Breast epithelium (tissue), 4 donors: ENCODE data around the gene TRMT61B. TPM values are rescaled to one million over a fixed set of nuclear protein-coding genes. Genes with fewer than 3 reads are reported as not detected.

Source experiments
- DNase-seq, 2 donors: peaks; one replicate each; pipeline ENCODE4 v3.0.0-alpha.2; 2019; ENCODE audit warnings: low spot score in 2 of 2
- H3K27ac ChIP-seq, 2 donors: fragments of 200-600 bp; sonication (generic) in 1 of 2; one replicate each; pipeline ENCODE4 v1.5.1; 2016 to 2019; ENCODE audit warnings: mild to moderate bottlenecking in 1 of 2
- H3K27me3 ChIP-seq, 2 donors: fragments of 200-600 bp; sonication (generic) in 1 of 2; one replicate each; pipeline versions ENCODE4 v1.5.1 to v1.6.0; 2017 to 2019; ENCODE audit warnings: control low read depth in 1 of 2, mild to moderate bottlenecking in 1 of 2
- H3K36me3 ChIP-seq: fragments of 200-600 bp; one replicate; pipeline ENCODE4 v1.5.1; 2019
- H3K4me1 ChIP-seq, 2 donors: fragments of 200-600 bp; sonication (generic); one replicate each; pipeline ENCODE4 v1.5.1; 2016 to 2019; ENCODE audit warnings: control low read depth in 1 of 2
- H3K4me3 ChIP-seq, 3 donors: fragments of 200-600 bp; sonication (generic); 1 replicate in 2 of 3; 2 replicates in 1 of 3; pipeline ENCODE4 v1.5.1; 2016 to 2019; ENCODE audit warnings: mild to moderate bottlenecking in 3 of 3, moderate library complexity in 2 of 3
- H3K9me3 ChIP-seq, 2 donors: fragments of 200-600 bp; sonication (generic) in 1 of 2; one replicate each; pipeline ENCODE4 v1.5.1; 2016 to 2019; ENCODE audit warnings: control low read depth in 1 of 2
- POLR2A ChIP-seq: fragments of 450-650 bp; IDR thresholded peaks from one replicate; pipeline ENCODE4 v1.6.1; 2016; ENCODE audit warnings: antibody characterized with exemption, mild to moderate bottlenecking, moderate library complexity
- POLR2AphosphoS5 ChIP-seq, 3 donors: sonication (generic); formaldehyde crosslinking; IDR thresholded peaks; one replicate each; pipeline ENCODE4 v1.6.1; 2017; ENCODE audit warnings: antibody characterized with exemption in 3 of 3
- intact Hi-C: fragments of 100-400 bp; cut with DNase I; formaldehyde crosslinking; loops from one replicate; pipeline ENCODE4 v1.15.1; 2023; ENCODE audit warnings: low total_unique reads
- total RNA-seq, 3 donors: library from RNA; depleted of rRNA; stranded (reverse); fragments of >200 nt; gene quantifications; one replicate each; pipeline ENCODE4 v1.1.0, GENCODE V29; 2016
- TF ChIP-seq, protein P1 (sequence below), 3 donors: fragments of 450-650 bp; IDR thresholded peaks; one replicate each; pipeline ENCODE4 v1.5.1; 2016 to 2017; ENCODE audit warnings: antibody characterized with exemption in 3 of 3, mild to moderate bottlenecking in 3 of 3, moderate library complexity in 3 of 3

The TRMT61B gene
- total RNA-seq, 3 donors from 2014 or later = 8.5 to 18.1 (median 13.8) TPM

- DNase-seq = no peak
- Histone ChIP-seq H3K4me1 (peaks cover 0 to 9% of the 10 kb centered on the region in 2 donors), H3K9me3 (no peaks in the 10 kb centered on the region), H3K27ac (no peak overlapping the region), H3K4me3 (no peak overlapping the region), H3K27me3 (no peaks in the 10 kb centered on the region), H3K36me3 (no peaks in the 10 kb centered on the region)
- intact Hi-C loops = no loop called here
- TF ChIP-seq POLR2AphosphoS5 (IDR thresholded peaks at IDR 0.05) (no peak), POLR2A (no peak)
- TF ChIP-seq, protein P1, sequence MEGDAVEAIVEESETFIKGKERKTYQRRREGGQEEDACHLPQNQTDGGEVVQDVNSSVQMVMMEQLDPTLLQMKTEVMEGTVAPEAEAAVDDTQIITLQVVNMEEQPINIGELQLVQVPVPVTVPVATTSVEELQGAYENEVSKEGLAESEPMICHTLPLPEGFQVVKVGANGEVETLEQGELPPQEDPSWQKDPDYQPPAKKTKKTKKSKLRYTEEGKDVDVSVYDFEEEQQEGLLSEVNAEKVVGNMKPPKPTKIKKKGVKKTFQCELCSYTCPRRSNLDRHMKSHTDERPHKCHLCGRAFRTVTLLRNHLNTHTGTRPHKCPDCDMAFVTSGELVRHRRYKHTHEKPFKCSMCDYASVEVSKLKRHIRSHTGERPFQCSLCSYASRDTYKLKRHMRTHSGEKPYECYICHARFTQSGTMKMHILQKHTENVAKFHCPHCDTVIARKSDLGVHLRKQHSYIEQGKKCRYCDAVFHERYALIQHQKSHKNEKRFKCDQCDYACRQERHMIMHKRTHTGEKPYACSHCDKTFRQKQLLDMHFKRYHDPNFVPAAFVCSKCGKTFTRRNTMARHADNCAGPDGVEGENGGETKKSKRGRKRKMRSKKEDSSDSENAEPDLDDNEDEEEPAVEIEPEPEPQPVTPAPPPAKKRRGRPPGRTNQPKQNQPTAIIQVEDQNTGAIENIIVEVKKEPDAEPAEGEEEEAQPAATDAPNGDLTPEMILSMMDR (IDR thresholded peaks at IDR 0.05) = no peak
Observed at GRCh38 chr2:28893488-28893887, 23.4 kb upstream of the TRMT61B start.

DNA sequence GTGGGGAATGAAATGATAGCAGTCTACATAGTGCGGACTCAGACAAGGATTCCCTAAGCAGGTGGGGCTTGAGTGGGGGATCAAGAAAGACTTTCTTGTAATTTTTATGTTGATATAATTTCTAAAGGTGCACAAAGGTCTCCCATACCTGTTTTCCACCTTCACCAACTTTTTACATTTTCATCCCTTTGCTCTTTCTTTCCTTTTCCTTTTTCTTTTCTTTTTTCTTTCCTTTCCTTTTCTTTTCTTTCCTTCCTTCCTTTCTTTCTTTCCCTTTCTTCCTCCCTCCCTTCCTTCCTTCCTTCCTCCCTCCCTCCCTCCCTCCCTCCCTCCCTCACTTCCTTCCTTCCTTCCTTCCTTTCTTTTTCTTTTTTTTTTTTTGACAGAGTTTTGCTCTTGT is 10.1 kb upstream of the TRMT61B start:
- intact Hi-C loops = no loop called here

GRCh38 chr2:28871620-28872019 is 1.5 kb upstream of the TRMT61B start:
- Histone ChIP-seq H3K4me3 (no peak overlapping the region), H3K27me3 (no peaks in the 10 kb centered on the region), H3K36me3 (no peaks in the 10 kb centered on the region), H3K4me1 (peaks cover 0 to 6% of the 10 kb centered on the region in 2 donors), H3K9me3 (no peaks in the 10 kb centered on the region), H3K27ac (no peak overlapping the region)
- no peak for TF ChIP-seq POLR2AphosphoS5 (IDR thresholded peaks at IDR 0.05)
- TF ChIP-seq, protein P1 (IDR thresholded peaks at IDR 0.05) = no peak
- no peak for TF ChIP-seq POLR2A
- intact Hi-C loops = no loop called here
- DNase-seq = no peak

More for the DNA sequence above, 10.1 kb upstream of the TRMT61B start:
- Histone ChIP-seq H3K27ac (no peak overlapping the region), H3K9me3 (no peaks in the 10 kb centered on the region), H3K4me1 (no peaks in the 10 kb centered on the region), H3K27me3 (no peaks in the 10 kb centered on the region), H3K4me3 (no peak overlapping the region), H3K36me3 (no peaks in the 10 kb centered on the region)
- no peak for DNase-seq
- TF ChIP-seq POLR2AphosphoS5 (IDR thresholded peaks at IDR 0.05) = no peak
- no peak for TF ChIP-seq POLR2A
- TF ChIP-seq, protein P1 (IDR thresholded peaks at IDR 0.05) = no peak

GRCh38 chr2:28869494-28870145 is 489 bp downstream of the TRMT61B start:
- intact Hi-C loops = no loop called here
- Histone ChIP-seq H3K27ac (peak overlapping the region; percentile 85 to 89), H3K36me3 (no peaks in the 10 kb centered on the region)

DNA sequence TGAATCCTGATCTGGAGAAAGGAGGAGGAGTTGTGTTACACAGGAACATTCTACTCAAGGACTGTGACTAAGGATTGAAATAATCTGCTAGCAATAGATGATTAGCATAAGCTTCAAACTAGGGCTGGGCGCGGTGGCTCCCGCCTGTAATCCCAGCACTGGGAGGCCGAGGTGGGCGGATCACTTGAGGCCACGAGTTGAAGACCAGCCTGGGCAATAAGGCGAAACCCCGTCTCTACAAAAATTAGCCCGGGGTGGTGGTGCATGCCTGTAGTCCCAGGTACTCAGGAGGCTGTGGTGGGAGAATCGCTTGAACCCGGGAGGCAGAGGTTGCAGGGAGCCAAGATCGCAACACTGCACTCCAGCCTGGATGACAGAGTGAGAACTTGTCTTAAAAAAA is 1.5 kb downstream of the TRMT61B start:
- Histone ChIP-seq H3K4me1 (peaks cover 0 to 6% of the 10 kb centered on the region in 2 donors), H3K36me3 (no peaks in the 10 kb centered on the region), H3K27me3 (no peaks in the 10 kb centered on the region), H3K9me3 (no peaks in the 10 kb centered on the region), H3K4me3 (peak overlapping the region in 2 of 3 donors; percentile 73 to 80), H3K27ac (no peak overlapping the region)
- no peak for TF ChIP-seq POLR2A
- TF ChIP-seq, protein P1 (IDR thresholded peaks at IDR 0.05) = no peak
- TF ChIP-seq POLR2AphosphoS5 (IDR thresholded peaks at IDR 0.05) = no peak
- intact Hi-C loops = no loop called here
- no peak for DNase-seq

More at GRCh38 chr2:28869494-28870145, 489 bp downstream of the TRMT61B start:
- no peaks in the 10 kb centered on the region for H3K27me3 ChIP-seq
- no peaks in the 10 kb centered on the region for H3K9me3 ChIP-seq
- peaks cover 0 to 6% of the 10 kb centered on the region in 2 donors for H3K4me1 ChIP-seq
- TF ChIP-seq POLR2A (no peak), POLR2AphosphoS5 (IDR thresholded peaks at IDR 0.05) (no peak)
- TF ChIP-seq, protein P1 (IDR thresholded peaks at IDR 0.05) = no peak
- DNase-seq = no peak
- peak overlapping the region; percentile 73 to 91 (median 80) for H3K4me3 ChIP-seq
